Neural progenitor cell (in vitro differentiated cells): ENCODE measurements around the gene SNAP25. TPM values are rescaled to one million over a fixed set of nuclear protein-coding genes. Genes with fewer than 3 reads are reported as not detected.

Experiments used
- DNase-seq: peaks from one replicate; pipeline ENCODE4 v3.0.0-alpha.2; 2016; ENCODE audit warnings: low spot score
- H2AFZ ChIP-seq: fragments of 200-600 bp; sonication (generic); replicated peaks from 2 replicates; pipeline ENCODE4 v1.6.1; 2016; ENCODE audit warnings: antibody characterized with exemption
- H3F3A ChIP-seq: fragments of 200-600 bp; sonication (generic); 2 replicates; pipeline ENCODE4 v1.6.1; 2016; ENCODE audit warnings: antibody characterized with exemption, low read depth
- H3K27ac ChIP-seq: fragments of 200-600 bp; sonication (generic); 2 replicates; pipeline ENCODE4 v1.5.1; 2016; ENCODE audit warnings: mild to moderate bottlenecking
- H3K27me3 ChIP-seq: fragments of 200-600 bp; sonication (generic); 2 replicates; pipeline ENCODE4 v1.6.1; 2016; ENCODE audit warnings: mild to moderate bottlenecking, moderate library complexity
- H3K36me3 ChIP-seq: fragments of 200-600 bp; sonication (generic); 2 replicates; pipeline ENCODE4 v1.5.1; 2016
- H3K4me1 ChIP-seq: fragments of 200-600 bp; sonication (generic); 2 replicates; pipeline ENCODE4 v1.6.1; 2016; ENCODE audit warnings: mixed run types
- H3K4me2 ChIP-seq: fragments of 200-600 bp; sonication (generic); 2 replicates; pipeline ENCODE4 v1.6.1; 2016
- H3K4me3 ChIP-seq: fragments of 200-600 bp; sonication (generic); 2 replicates; pipeline ENCODE4 v1.5.1; 2016
- H3K79me2 ChIP-seq: fragments of 200-600 bp; sonication (generic); 2 replicates; pipeline ENCODE4 v1.6.1; 2016; ENCODE audit warnings: low read depth
- H3K9ac ChIP-seq: fragments of 200-600 bp; sonication (generic); 2 replicates; pipeline ENCODE4 v1.6.1; 2016
- H3K9me3 ChIP-seq: fragments of 200-600 bp; sonication (generic); 2 replicates; pipeline ENCODE4 v1.5.1; 2016; ENCODE audit warnings: low read depth
- H4K20me1 ChIP-seq: fragments of 200-600 bp; sonication (generic); 2 replicates; pipeline ENCODE4 v1.6.1; 2016; ENCODE audit warnings: low read depth
- H3K27ac Mint-ChIP-seq: 3 replicates; pipeline ENCODE4 v1.8.0; 2021; ENCODE audit warnings: mixed read lengths
- H3K27me3 Mint-ChIP-seq: 2 replicates; pipeline ENCODE4 v1.8.0; 2022; ENCODE audit warnings: low read depth, mild to moderate bottlenecking, inconsistent platforms, moderate library complexity, mixed read lengths; ENCODE audit not compliant: insufficient read depth
- H3K36me3 Mint-ChIP-seq: 3 replicates; pipeline ENCODE4 v1.8.0; 2021; ENCODE audit warnings: mixed read lengths
- H3K4me1 Mint-ChIP-seq: 3 replicates; pipeline ENCODE4 v1.8.0; 2021; ENCODE audit warnings: mixed read lengths
- H3K4me3 Mint-ChIP-seq: 3 replicates; pipeline ENCODE4 v1.8.0; 2021; ENCODE audit warnings: mild to moderate bottlenecking, moderate library complexity, mixed read lengths
- H3K9me3 Mint-ChIP-seq: 3 replicates; pipeline ENCODE4 v1.8.0; 2020; ENCODE audit warnings: mixed read lengths
- CTCF ChIP-seq: fragments of 200-600 bp; sonication (generic); IDR thresholded peaks from 2 replicates; pipeline ENCODE4 v1.5.1; 2017; ENCODE audit warnings: antibody characterized with exemption, mild to moderate bottlenecking
- EZH2 ChIP-seq: fragments of 200-600 bp; sonication (generic); IDR thresholded peaks from 2 replicates; pipeline ENCODE4 v1.6.1; 2017; ENCODE audit warnings: antibody characterized with exemption, mild to moderate bottlenecking, moderate library complexity
- EZH2phosphoT487 ChIP-seq: fragments of 200-600 bp; sonication (generic); IDR thresholded peaks from 2 replicates; pipeline ENCODE4 v1.6.1; 2017; ENCODE audit warnings: antibody characterized with exemption
- total RNA-seq: library from RNA; depleted of rRNA; stranded (reverse); fragments of >200 nt; gene quantifications from 2 replicates; pipeline ENCODE4 v1.2.3, GENCODE V29; 2015; ENCODE audit warnings: low replicate concordance

SNAP25 gene
- total RNA-seq, 1 donor from 2014 or later = not detected

GRCh38 chr20:10347086-10347880 lies 128.7 kb downstream of the SNAP25 start:
- Mint-ChIP-seq H3K4me1 (peaks cover 2% of the 10 kb centered on the region), H3K4me3 (no peak overlapping the region), H3K36me3 (no peaks in the 10 kb centered on the region), H3K27ac (no peak overlapping the region), H3K9me3 (no peaks in the 10 kb centered on the region), H3K27me3 (peaks cover 3% of the 10 kb centered on the region)
- Histone ChIP-seq H3K9ac (no peak overlapping the region), H3F3A (no peaks in the 10 kb centered on the region), H3K4me3 (no peak overlapping the region), H4K20me1 (no peaks in the 10 kb centered on the region), H3K36me3 (no peaks in the 10 kb centered on the region), H3K27ac (no peak overlapping the region), H3K4me1 (peaks cover 3% of the 10 kb centered on the region), H3K27me3 (no peaks in the 10 kb centered on the region), H3K79me2 (no peaks in the 10 kb centered on the region), H3K4me2 (no peak overlapping the region), H3K9me3 (no peaks in the 10 kb centered on the region), H2AFZ (no peak overlapping the region)
- no peak for TF ChIP-seq CTCF
- no peak for TF ChIP-seq EZH2phosphoT487
- no peak for TF ChIP-seq EZH2
- no peak for DNase-seq

- Mint-ChIP-seq H3K4me1 (peaks cover 15% of the 10 kb centered on the region), H3K36me3 (no peaks in the 10 kb centered on the region), H3K27ac (no peak overlapping the region), H3K4me3 (no peak overlapping the region), H3K27me3 (peaks cover 3% of the 10 kb centered on the region), H3K9me3 (no peaks in the 10 kb centered on the region)
- Histone ChIP-seq H4K20me1 (no peaks in the 10 kb centered on the region), H3K9ac (no peak overlapping the region), H2AFZ (no peak overlapping the region), H3K4me2 (no peak overlapping the region), H3K27ac (no peak overlapping the region), H3K4me1 (peaks cover 17% of the 10 kb centered on the region), H3K27me3 (no peaks in the 10 kb centered on the region), H3K9me3 (no peaks in the 10 kb centered on the region), H3K4me3 (no peak overlapping the region), H3K36me3 (no peaks in the 10 kb centered on the region), H3K79me2 (no peaks in the 10 kb centered on the region), H3F3A (peaks cover 12% of the 10 kb centered on the region)
- TF ChIP-seq EZH2phosphoT487 = no peak
- TF ChIP-seq CTCF = no peak
- no peak for TF ChIP-seq EZH2
- no peak for DNase-seq
Observed at GRCh38 chr20:10349118-10349517, 130.5 kb downstream of the SNAP25 start.

GRCh38 chr20:10350188-10350842 lies 131.7 kb downstream of the SNAP25 start:
- H3K4me2 ChIP-seq = no peak overlapping the region
- TF ChIP-seq EZH2phosphoT487 (no peak), CTCF (no peak), EZH2 (no peak)
- no peaks in the 10 kb centered on the region for H3K36me3 Mint-ChIP-seq
- H3K27ac ChIP-seq = no peak overlapping the region
- H3K4me3 Mint-ChIP-seq = no peak overlapping the region
- H3K36me3 ChIP-seq = no peaks in the 10 kb centered on the region
- no peak overlapping the region for H3K9ac ChIP-seq
- no peak overlapping the region for H3K27ac Mint-ChIP-seq
- no peaks in the 10 kb centered on the region for H3K79me2 ChIP-seq
- no peaks in the 10 kb centered on the region for H3K9me3 Mint-ChIP-seq
- peaks cover 17% of the 10 kb centered on the region for H3K4me1 ChIP-seq
- H3K27me3 Mint-ChIP-seq = peaks cover 3% of the 10 kb centered on the region
- no peak overlapping the region for H2AFZ ChIP-seq
- H3F3A ChIP-seq = peaks cover 12% of the 10 kb centered on the region
- H3K27me3 ChIP-seq = no peaks in the 10 kb centered on the region
- H4K20me1 ChIP-seq = no peaks in the 10 kb centered on the region
- DNase-seq = no peak
- H3K9me3 ChIP-seq = no peaks in the 10 kb centered on the region
- no peak overlapping the region for H3K4me3 ChIP-seq
- H3K4me1 Mint-ChIP-seq = peaks cover 15% of the 10 kb centered on the region
